Measurements from ENCODE around the gene TNFAIP8.

GRCh38 chr5:119405419-119405818 lies 49.6 kb downstream of the TNFAIP8 start:
- no peak for TF ChIP-seq CTCF (IDR thresholded peaks at IDR 0.05)
- no peak for TF ChIP-seq ATF3 (CRISPR knock-in tag; conservative IDR thresholded peaks at IDR 0.05)
- no peak for TF ChIP-seq TEAD4 (CRISPR knock-in tag; IDR thresholded peaks at IDR 0.05)
- TF ChIP-seq ZBTB21 (CRISPR knock-in tag; IDR thresholded peaks at IDR 0.05; ENCODE audit: borderline replicate concordance), result no peak

Data from WTC11 (cell line).